HepG2 (cell line): ENCODE results near the gene CBX2. TPM values are rescaled to one million over a fixed set of nuclear protein-coding genes. Genes with fewer than 3 reads are reported as not detected.

Experiments used
- ERF ChIP-seq: IDR thresholded peaks from 2 replicates; pipeline ENCODE4 v1.6.1; 2018; ENCODE audit warnings: missing biosample characterization, missing genetic modification reagents
- ETV6 ChIP-seq: sonication (generic); formaldehyde crosslinking; conservative IDR thresholded peaks from 2 replicates; pipeline ENCODE4 v1.4.0; 2020; ENCODE audit warnings: missing genetic modification reagents
- GRHL1 ChIP-seq: sonication (generic); formaldehyde crosslinking; conservative IDR thresholded peaks from 2 replicates; pipeline ENCODE4 v1.8.0; 2022; ENCODE audit warnings: missing genetic modification reagents
- PHF20 ChIP-seq: sonication (generic); formaldehyde crosslinking; IDR thresholded peaks from 2 replicates; pipeline ENCODE4 v1.5.0; 2020; ENCODE audit warnings: mild to moderate bottlenecking, missing genetic modification reagents
- RXRB ChIP-seq: IDR thresholded peaks from 2 replicates; pipeline ENCODE4 v1.6.1; 2016; ENCODE audit warnings: borderline replicate concordance, missing genetic modification reagents, missing compliant biosample characterization
- SKIL ChIP-seq: sonication (generic); formaldehyde crosslinking; IDR thresholded peaks from 2 replicates; pipeline ENCODE4 v1.8.0; 2022; ENCODE audit warnings: missing genetic modification reagents, mild to moderate bottlenecking, moderate library complexity, borderline replicate concordance
- SOX6 ChIP-seq, 2 experiments: fragments of 450-650 bp in 1 of 2; sonication (generic) in 1 of 2; formaldehyde crosslinking in 1 of 2; IDR thresholded peaks; 2 replicates each; pipeline versions ENCODE4 v1.4.0 to v1.6.1; 2017 to 2020; ENCODE audit warnings: antibody characterized with exemption in 1 of 2, mild to moderate bottlenecking in 1 of 2, missing genetic modification reagents in 1 of 2
- SPEN ChIP-seq: sonication (generic); formaldehyde crosslinking; IDR thresholded peaks from 2 replicates; pipeline ENCODE4 v1.5.1; 2020; ENCODE audit warnings: low read depth, mild to moderate bottlenecking, missing genetic modification reagents
- THAP11 ChIP-seq: IDR thresholded peaks from 2 replicates; pipeline ENCODE4 v1.6.1; 2016; ENCODE audit warnings: missing biosample characterization, missing genetic modification reagents
- ZNF136 ChIP-seq: sonication (generic); formaldehyde crosslinking; IDR thresholded peaks from 2 replicates; pipeline ENCODE4 v1.8.1; 2022; ENCODE audit warnings: low read depth, mild to moderate bottlenecking, moderate library complexity, missing genetic modification reagents
- ZNF367 ChIP-seq: sonication (generic); formaldehyde crosslinking; IDR thresholded peaks from 2 replicates; pipeline ENCODE4 v1.4.0; 2020; ENCODE audit warnings: missing genetic modification reagents, borderline replicate concordance
- ZNF431 ChIP-seq: sonication (generic); formaldehyde crosslinking; IDR thresholded peaks from 2 replicates; pipeline ENCODE4 v1.9.0; 2022; ENCODE audit warnings: missing genetic modification reagents, low read depth, mild to moderate bottlenecking, borderline replicate concordance
- ZNF615 ChIP-seq: sonication (generic); formaldehyde crosslinking; IDR thresholded peaks from 2 replicates; pipeline ENCODE4 v1.5.0; 2020; ENCODE audit warnings: mild to moderate bottlenecking, missing genetic modification reagents, borderline replicate concordance
- ZSCAN5A ChIP-seq: sonication (generic); formaldehyde crosslinking; IDR thresholded peaks from 2 replicates; pipeline ENCODE4 v1.8.0; 2022; ENCODE audit warnings: mild to moderate bottlenecking, missing genetic modification reagents, borderline replicate concordance
- polyA plus RNA-seq, 8 experiments: library from polyadenylated mRNA; depleted of rRNA in 3 of 8; stranded (reverse) in 7 of 8; unstranded in 1 of 8; fragments of >200 nt; fragmentation: Illumina TruSeq in 4 of 8; extraction: Trizol in 4 of 8; gene quantifications; 2 replicates each; pipeline versions ENCODE4 v1.2.1 to v1.2.3, GENCODE V29; 2011 to 2016; ENCODE audit warnings: low read depth in 4 of 8, missing spikeins in 1 of 8, mixed read lengths in 1 of 8; ENCODE audit not compliant: insufficient read depth in 1 of 8
- total RNA-seq, 5 experiments: library from RNA; depleted of rRNA; stranded (reverse); fragments of >200 nt; fragmentation: Illumina TruSeq; extraction: Trizol; gene quantifications; 2 replicates each; pipeline ENCODE4 v1.2.3, GENCODE V29; 2016; ENCODE audit warnings: low read depth in 1 of 5
- TF ChIP-seq, protein P1 (sequence below): sonication (generic); formaldehyde crosslinking; IDR thresholded peaks from 2 replicates; pipeline ENCODE4 v1.4.0; 2020; ENCODE audit warnings: low read depth, mild to moderate bottlenecking, missing genetic modification reagents
- TF ChIP-seq, protein P2 (sequence below): sonication (generic); formaldehyde crosslinking; IDR thresholded peaks from 2 replicates; pipeline ENCODE4 v1.5.1; 2020; ENCODE audit warnings: mild to moderate bottlenecking, missing genetic modification reagents, moderate library complexity
- TF ChIP-seq, protein P3 (sequence below): sonication (generic); formaldehyde crosslinking; conservative IDR thresholded peaks from 2 replicates; pipeline ENCODE4 v1.4.0; 2020; ENCODE audit warnings: missing genetic modification reagents

Gene CBX2
- total and polyA plus RNA-seq, 2 of the 13 experiments (the other 11 are each of a cell fraction or from before 2014, with no cell fraction given), result 14.5 to 31.1 TPM

DNA sequence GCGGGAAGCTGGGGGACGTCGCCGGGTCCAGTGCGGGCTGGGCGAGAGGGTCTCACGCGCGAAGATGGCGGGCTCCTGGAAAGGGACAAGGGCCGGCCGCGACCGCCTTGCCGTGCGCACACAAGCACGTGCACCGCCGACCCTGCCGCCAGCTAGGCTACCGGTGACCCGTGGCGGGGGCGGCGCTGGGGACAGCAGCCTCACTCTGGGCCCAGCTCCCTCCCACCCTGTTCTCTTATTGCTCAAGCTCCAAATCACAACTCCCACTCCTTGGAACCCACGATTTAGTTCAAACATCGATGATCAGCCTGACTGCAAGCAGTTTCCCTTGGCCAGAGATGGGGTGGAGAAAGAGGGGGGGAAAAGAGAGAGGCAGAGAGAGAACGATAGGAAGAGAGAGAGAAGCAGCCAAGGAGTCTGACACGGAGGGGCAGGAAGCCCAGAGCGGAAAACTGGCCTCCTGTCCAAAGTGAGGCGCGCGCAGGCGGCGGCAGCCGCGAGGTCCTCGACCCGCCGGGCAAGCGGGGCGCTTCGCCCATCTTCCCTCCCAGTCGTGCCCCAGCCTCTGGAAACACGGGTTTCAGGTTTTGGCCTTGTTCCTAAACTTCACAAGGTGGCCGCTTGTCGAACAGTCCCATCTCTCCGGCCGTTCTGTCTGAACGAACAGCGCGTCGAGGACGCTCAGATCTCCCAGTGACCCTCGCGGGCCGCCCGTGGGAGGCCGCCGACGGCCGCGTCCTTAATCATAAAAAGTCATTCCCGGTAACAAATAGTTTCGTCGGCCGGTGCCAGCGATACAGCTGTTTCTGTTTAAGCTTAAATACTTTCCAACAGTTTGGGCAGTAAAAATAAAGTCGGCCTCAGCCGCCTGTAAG is 20.6 kb downstream of the CBX2 start (continued):
- TF ChIP-seq ZNF615 (CRISPR knock-in tag) (no peak), RXRB (no peak), ZNF367 (CRISPR knock-in tag) (peak; percentile 27; the same call in 1 of the 2 replicates), ZSCAN5A (CRISPR knock-in tag) (no peak), ZNF431 (no peak), SOX6 (IDR thresholded peaks at IDR 0.05) (no peak), SOX6 (CRISPR knock-in tag; IDR thresholded peaks at IDR 0.05) (no peak), ZNF136 (CRISPR knock-in tag) (no peak), THAP11 (CRISPR knock-in tag) (no peak), PHF20 (CRISPR knock-in tag) (no peak), ETV6 (CRISPR knock-in tag) (no peak), SPEN (CRISPR knock-in tag) (no peak), ERF (CRISPR knock-in tag) (no peak), GRHL1 (no peak), SKIL (no peak)
- TF ChIP-seq, protein P1, sequence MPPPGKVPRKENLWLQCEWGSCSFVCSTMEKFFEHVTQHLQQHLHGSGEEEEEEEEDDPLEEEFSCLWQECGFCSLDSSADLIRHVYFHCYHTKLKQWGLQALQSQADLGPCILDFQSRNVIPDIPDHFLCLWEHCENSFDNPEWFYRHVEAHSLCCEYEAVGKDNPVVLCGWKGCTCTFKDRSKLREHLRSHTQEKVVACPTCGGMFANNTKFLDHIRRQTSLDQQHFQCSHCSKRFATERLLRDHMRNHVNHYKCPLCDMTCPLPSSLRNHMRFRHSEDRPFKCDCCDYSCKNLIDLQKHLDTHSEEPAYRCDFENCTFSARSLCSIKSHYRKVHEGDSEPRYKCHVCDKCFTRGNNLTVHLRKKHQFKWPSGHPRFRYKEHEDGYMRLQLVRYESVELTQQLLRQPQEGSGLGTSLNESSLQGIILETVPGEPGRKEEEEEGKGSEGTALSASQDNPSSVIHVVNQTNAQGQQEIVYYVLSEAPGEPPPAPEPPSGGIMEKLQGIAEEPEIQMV (CRISPR knock-in tag), result no peak
- TF ChIP-seq, protein P2, sequence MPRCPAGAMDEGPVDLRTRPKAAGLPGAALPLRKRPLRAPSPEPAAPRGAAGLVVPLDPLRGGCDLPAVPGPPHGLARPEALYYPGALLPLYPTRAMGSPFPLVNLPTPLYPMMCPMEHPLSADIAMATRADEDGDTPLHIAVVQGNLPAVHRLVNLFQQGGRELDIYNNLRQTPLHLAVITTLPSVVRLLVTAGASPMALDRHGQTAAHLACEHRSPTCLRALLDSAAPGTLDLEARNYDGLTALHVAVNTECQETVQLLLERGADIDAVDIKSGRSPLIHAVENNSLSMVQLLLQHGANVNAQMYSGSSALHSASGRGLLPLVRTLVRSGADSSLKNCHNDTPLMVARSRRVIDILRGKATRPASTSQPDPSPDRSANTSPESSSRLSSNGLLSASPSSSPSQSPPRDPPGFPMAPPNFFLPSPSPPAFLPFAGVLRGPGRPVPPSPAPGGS (CRISPR knock-in tag), result no peak; the same call in none of the 2 replicates
- TF ChIP-seq, protein P3, sequence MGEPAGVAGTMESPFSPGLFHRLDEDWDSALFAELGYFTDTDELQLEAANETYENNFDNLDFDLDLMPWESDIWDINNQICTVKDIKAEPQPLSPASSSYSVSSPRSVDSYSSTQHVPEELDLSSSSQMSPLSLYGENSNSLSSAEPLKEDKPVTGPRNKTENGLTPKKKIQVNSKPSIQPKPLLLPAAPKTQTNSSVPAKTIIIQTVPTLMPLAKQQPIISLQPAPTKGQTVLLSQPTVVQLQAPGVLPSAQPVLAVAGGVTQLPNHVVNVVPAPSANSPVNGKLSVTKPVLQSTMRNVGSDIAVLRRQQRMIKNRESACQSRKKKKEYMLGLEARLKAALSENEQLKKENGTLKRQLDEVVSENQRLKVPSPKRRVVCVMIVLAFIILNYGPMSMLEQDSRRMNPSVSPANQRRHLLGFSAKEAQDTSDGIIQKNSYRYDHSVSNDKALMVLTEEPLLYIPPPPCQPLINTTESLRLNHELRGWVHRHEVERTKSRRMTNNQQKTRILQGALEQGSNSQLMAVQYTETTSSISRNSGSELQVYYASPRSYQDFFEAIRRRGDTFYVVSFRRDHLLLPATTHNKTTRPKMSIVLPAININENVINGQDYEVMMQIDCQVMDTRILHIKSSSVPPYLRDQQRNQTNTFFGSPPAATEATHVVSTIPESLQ (CRISPR knock-in tag), result no peak
